ENCODE data around the gene SFI1.
"Not testable (repeated sequence)": the region's sequence is repeated elsewhere in the genome, so short reads cannot be mapped to it uniquely, and the experiment has no call there.

Gene SFI1

DNA sequence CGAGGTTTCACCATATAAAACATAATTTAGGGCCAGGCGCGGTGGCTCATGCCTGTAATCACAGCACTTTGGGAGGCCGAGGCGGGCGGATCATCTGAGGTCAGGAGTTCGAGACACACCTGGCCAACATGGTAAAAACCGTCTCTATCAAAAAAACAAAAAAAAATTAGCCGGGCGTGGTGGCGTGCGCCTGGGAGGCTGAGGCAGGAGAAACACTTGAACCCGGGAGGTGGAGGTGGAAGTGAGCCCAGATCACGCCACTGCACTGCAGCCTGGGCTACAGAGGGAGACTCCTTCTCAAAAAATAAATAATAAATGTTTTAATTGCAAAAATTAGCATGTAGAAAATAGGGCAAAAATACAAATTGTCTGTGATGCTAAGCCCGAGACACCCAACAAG, 993 bp upstream of the SFI1 start:
- peak overlapping the region; percentile 71; the same call in 1 of the 2 replicates for H3K27ac ChIP-seq

DNA sequence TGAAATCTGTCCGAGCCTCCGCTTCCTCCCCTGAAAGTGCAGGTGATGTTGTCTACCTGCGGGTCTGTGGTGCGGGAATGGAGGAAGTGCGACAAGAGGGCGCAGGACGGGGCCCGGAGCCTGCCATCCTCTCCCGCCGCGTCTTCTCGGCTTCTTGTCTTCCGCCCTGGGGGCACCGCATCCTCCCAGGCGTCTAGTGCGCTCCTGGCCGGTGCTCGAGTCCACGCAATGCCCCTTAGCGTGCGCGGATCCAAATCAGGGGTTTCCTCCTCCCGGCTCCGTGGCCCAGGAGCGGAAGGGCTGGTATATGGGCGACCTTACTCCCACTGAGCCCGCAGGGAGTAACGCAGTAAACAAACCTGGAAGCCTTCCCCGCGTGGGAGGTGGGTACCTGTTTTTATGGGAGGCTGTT, 405 bp downstream of the SFI1 start:
- TF ChIP-seq ZFX (IDR thresholded peaks at IDR 0.05): peak; percentile 0; the same call in 1 of the 2 replicates
- TF ChIP-seq, protein P1, sequence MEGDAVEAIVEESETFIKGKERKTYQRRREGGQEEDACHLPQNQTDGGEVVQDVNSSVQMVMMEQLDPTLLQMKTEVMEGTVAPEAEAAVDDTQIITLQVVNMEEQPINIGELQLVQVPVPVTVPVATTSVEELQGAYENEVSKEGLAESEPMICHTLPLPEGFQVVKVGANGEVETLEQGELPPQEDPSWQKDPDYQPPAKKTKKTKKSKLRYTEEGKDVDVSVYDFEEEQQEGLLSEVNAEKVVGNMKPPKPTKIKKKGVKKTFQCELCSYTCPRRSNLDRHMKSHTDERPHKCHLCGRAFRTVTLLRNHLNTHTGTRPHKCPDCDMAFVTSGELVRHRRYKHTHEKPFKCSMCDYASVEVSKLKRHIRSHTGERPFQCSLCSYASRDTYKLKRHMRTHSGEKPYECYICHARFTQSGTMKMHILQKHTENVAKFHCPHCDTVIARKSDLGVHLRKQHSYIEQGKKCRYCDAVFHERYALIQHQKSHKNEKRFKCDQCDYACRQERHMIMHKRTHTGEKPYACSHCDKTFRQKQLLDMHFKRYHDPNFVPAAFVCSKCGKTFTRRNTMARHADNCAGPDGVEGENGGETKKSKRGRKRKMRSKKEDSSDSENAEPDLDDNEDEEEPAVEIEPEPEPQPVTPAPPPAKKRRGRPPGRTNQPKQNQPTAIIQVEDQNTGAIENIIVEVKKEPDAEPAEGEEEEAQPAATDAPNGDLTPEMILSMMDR (conservative IDR thresholded peaks at IDR 0.05): no peak
- H3K27ac ChIP-seq: peak overlapping the region; percentile 71

More for the DNA sequence above, 993 bp upstream of the SFI1 start:
- TF ChIP-seq ZFX (IDR thresholded peaks at IDR 0.05): no peak
- TF ChIP-seq, protein P1 (conservative IDR thresholded peaks at IDR 0.05): no peak

DNA sequence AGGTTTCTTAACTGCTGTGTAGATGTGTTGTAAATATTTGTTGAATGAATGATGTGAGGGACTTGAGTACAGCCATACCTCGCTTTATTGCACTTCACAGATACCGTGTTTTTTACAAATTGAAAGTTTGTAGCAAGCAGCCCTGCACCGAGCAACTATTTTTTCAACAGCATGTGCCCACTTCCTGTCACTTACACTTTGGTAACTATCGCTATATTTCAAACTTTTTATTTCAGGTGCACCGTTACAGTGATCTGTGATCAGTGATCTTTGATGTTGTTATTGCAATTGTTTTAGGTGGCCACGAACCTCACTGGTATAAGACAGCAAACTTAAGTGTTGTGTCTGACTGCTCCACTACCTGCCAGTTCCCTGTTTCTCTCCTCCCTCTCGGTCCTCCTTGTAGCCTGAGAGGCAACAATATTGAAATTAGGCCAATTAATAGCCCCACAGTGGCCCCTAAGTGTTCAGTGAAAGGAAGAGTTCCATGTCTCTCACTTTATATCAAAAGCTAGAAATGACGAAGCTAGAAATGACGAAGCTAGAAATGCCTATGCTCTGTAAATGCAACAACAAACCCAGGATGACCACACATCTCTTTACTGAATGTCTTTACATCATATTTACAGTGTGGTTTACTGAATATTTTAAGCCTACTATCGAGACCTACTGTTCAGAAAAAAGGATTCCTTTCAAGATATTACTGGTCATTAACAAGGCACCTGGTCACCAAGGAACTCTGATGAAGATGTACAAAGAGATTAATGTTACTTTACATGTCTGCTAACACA, 1.0 kb downstream of the SFI1 start:
- H3K27ac ChIP-seq: peak overlapping the region; percentile 71

DNA sequence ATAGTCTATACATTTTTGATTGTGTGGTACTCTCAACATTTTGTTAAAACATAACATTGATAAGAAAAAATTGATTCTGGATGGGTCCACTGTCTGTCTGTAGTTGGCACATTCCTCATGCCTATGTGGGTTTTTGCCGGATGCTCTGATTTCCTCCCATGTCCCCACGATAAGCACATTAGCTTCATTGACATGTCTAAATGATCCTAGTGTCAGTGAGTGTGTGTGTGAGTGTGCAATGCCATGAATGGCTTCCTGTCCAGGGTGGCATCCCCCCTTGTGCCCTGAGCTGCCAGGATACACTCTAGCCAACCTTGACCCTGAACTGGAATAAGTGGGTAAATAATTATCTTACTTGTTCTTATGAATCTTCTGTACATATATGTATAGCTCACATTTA, 5.4 kb downstream of the SFI1 start:
- no peak for TF ChIP-seq ZFX (IDR thresholded peaks at IDR 0.05)
- TF ChIP-seq, protein P1 (conservative IDR thresholded peaks at IDR 0.05): no peak
- H3K27ac ChIP-seq: no peak overlapping the region

More for the DNA sequence above, 1.0 kb downstream of the SFI1 start:
- TF ChIP-seq ZFX (IDR thresholded peaks at IDR 0.05): no peak
- TF ChIP-seq, protein P1 (conservative IDR thresholded peaks at IDR 0.05): no peak

DNA sequence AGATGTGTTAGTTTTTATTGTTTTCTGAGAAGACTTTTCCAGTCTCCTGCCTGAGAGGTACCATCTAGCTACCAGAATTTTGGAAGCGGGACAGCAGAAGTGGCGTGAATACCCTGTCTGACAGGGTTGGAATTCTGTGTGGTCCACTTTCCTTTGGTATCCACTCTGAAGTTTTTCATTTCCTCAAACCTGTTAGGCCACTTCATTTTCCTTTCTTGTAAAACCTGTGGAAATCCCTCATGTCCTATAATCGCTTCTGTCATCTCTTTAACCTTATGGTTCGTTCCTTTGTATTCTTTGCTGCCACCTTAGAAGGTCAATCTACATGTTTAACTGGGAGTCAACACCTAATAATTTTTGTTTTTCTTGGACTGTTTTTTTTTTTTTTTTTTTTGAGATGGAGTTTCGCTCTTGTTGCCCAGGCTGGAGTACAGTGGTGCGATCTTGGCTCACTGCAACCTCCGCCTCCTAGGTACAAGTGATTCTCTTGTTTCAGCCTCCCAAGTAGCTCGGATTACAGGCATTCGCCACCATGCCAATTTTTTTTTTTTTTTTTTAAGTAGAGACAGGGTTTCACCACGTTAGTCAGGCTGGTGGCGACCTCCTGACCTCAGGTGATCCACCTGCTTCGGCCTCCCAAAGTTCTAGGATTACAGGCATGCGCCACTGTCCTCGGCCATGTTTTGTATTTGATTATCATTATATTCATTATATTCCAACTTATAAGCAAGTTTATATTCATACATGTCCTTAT, 7.1 kb downstream of the SFI1 start:
- H3K27ac ChIP-seq: peak overlapping the region; percentile 60
- no peak for TF ChIP-seq ZFX (IDR thresholded peaks at IDR 0.05)
- TF ChIP-seq, protein P1 (conservative IDR thresholded peaks at IDR 0.05): no peak

DNA sequence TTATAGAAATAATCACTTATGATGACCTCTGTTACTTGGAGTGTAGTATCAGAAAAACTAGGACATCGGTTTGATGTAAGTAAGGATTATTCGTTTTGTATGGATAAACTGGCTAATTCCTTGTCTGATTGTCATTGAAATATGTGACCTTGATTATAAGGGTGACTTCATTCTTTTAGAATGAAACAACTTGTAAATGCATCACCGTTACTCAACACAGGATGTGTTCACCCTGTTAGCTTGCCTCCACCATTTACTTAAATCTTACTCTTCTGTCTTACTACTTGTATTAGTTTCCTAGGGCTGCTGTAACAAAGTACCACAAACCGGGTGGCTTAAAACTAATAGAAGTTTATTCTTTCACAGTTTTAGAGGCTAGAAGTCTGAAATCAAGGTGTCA, 7.9 kb downstream of the SFI1 start:
- TF ChIP-seq ZFX (IDR thresholded peaks at IDR 0.05): no peak
- TF ChIP-seq, protein P1 (conservative IDR thresholded peaks at IDR 0.05): no peak
- no peak overlapping the region for H3K27ac ChIP-seq

DNA sequence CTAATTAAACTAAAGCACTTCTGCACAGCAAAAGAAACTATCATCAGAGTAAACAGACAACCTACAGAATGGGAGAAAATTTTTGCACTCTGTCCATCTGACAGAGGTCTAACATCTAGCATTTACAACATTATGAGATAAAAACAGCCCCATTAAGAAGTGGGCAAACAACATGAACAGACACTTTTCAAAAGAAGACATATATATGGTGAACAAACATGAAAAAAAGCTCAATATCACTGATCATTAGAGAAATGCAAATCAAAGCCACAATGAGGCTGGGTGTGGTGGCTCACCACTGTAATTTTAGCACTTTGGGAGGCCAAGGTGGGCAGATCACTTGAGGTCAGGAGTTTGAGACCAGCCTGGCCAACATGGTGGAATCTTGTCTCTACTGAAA, 11.2 kb downstream of the SFI1 start:
- not testable (repeated sequence) for H3K27ac ChIP-seq

Measured in C4-2B (cell line).